HepG2 (cell line): ENCODE measurements around the gene ZNF804A. TPM values are rescaled to one million over a fixed set of nuclear protein-coding genes. Genes with fewer than 3 reads are reported as not detected.

ENCODE experiments used
- ATAC-seq: fragments of 200-7000 bp; cut with Tn5 transposase; 3 replicates; pipeline ENCODE4 v1.9.1; 2020; ENCODE audit warnings: mild to moderate bottlenecking, moderate library complexity
- BruUV-seq: library from RNA; stranded (reverse); fragments of 400-500 nt; replicated peaks from 2 replicates; lab custom pipeline; 2021; lab: Mats Ljungman, UMichigan
- CTCF ChIA-PET: fragments of 300-600 bp; formaldehyde crosslinking; extraction: SDS; loops from one replicate; lab custom pipeline; 2021; ENCODE audit warnings: low total read pairs, inconsistent platforms, low intra/inter-chr PET ratio; lab: Yijun Ruan, JAX
- POLR2A ChIA-PET: fragments of 350-600 bp; sonication (Branson Sonifier 250); formaldehyde crosslinking; loops from one replicate; lab custom pipeline; 2020; ENCODE audit warnings: antibody characterized with exemption, inconsistent platforms; lab: Yijun Ruan, JAX
- DNase-seq: peaks from one replicate; pipeline ENCODE4 v3.0.0-alpha.2; 2015; ENCODE audit warnings: low spot score
- FAIRE-seq: peaks from 3 replicates; lab custom pipeline; 2011; peaks lifted over from hg19 to GRCh38; lab: Jason Lieb, UNC
- H2AFZ ChIP-seq: one replicate; pipeline ENCODE4 v1.6.1; 2011; ENCODE audit warnings: low read length, inconsistent platforms
- H3K27ac ChIP-seq: fragments of 300-600 bp; 3 replicates; pipeline ENCODE4 v1.8.0; 2011; ENCODE audit warnings: mixed run types, mild to moderate bottlenecking, mixed read lengths, low read length, inconsistent platforms; ENCODE audit not compliant: insufficient read depth; ENCODE audit errors: extremely low read length
- H3K27me3 ChIP-seq, 2 experiments: fragments of 200-600 bp in 1 of 2; 2 replicates in 1 of 2; 3 replicates in 1 of 2; pipeline versions ENCODE4 v1.6.0 to v1.8.0; 2011; ENCODE audit warnings: low read length in 2 of 2, mild to moderate bottlenecking in 2 of 2, moderate library complexity in 2 of 2, inconsistent platforms in 1 of 2; ENCODE audit not compliant: insufficient read depth in 2 of 2, control insufficient read depth in 1 of 2
- H3K36me3 ChIP-seq, 2 experiments: fragments of 200-600 bp in 1 of 2; replicated peaks in 1 of 2; 2 replicates in 1 of 2; 3 replicates in 1 of 2; pipeline versions ENCODE4 v1.5.1 to v1.8.0; 2011; ENCODE audit warnings: low read length in 2 of 2, inconsistent platforms in 1 of 2; ENCODE audit not compliant: insufficient read depth in 2 of 2, control insufficient read depth in 1 of 2
- H3K4me1 ChIP-seq: 2 replicates; pipeline ENCODE4 v1.5.1; 2012; ENCODE audit warnings: low read length, inconsistent platforms; ENCODE audit not compliant: insufficient read depth
- H3K4me2 ChIP-seq: 2 replicates; pipeline ENCODE4 v1.6.0; 2011; ENCODE audit warnings: low read depth, low read length, inconsistent platforms
- H3K4me3 ChIP-seq, 3 experiments: fragments of 200-600 bp in 1 of 3; sonication (generic), shearing (Covaris generic) in 1 of 3; replicated peaks in 1 of 3; 2 replicates each; pipeline ENCODE4 v1.5.1; 2011 to 2016; ENCODE audit warnings: low read length in 3 of 3, inconsistent platforms in 2 of 3, low read depth in 2 of 3, mild to moderate bottlenecking in 2 of 3, control low read depth in 1 of 3, mixed read lengths in 1 of 3; ENCODE audit not compliant: insufficient read depth in 1 of 3
- H3K79me2 ChIP-seq: one replicate; pipeline ENCODE4 v1.6.1; 2011; ENCODE audit warnings: low read length, inconsistent platforms; ENCODE audit not compliant: insufficient read depth
- H3K9ac ChIP-seq: 2 replicates; pipeline ENCODE4 v1.6.0; 2011; ENCODE audit warnings: mild to moderate bottlenecking, low read depth, low read length, inconsistent platforms; ENCODE audit not compliant: insufficient read depth
- H3K9me3 ChIP-seq: 2 replicates; pipeline ENCODE4 v1.5.1; 2012; ENCODE audit warnings: mild to moderate bottlenecking, low read length
- H4K20me1 ChIP-seq: 2 replicates; pipeline ENCODE4 v1.6.0; 2011; ENCODE audit warnings: inconsistent platforms, mild to moderate bottlenecking, low read length, moderate library complexity; ENCODE audit not compliant: insufficient read depth
- JUN ChIP-seq: sonication (generic); formaldehyde crosslinking; IDR thresholded peaks from 2 replicates; pipeline ENCODE4 v1.4.0; 2020; ENCODE audit warnings: mild to moderate bottlenecking, missing genetic modification reagents
- RAD21 ChIP-seq: fragments of 450-650 bp; formaldehyde crosslinking; IDR thresholded peaks from 2 replicates; pipeline ENCODE4 v1.5.0; 2020; ENCODE audit warnings: mild to moderate bottlenecking
- SOX5 ChIP-seq: IDR thresholded peaks from 2 replicates; pipeline ENCODE4 v1.6.1; 2016; ENCODE audit warnings: borderline replicate concordance
- ZFP36 ChIP-seq: fragments of 150-350 bp; IDR thresholded peaks from 2 replicates; pipeline ENCODE4 v1.6.1; 2018; ENCODE audit warnings: borderline replicate concordance, low read length, low read depth; ENCODE audit not compliant: partially characterized antibody
- ZNF282 ChIP-seq: fragments of 450-650 bp; IDR thresholded peaks from 2 replicates; pipeline ENCODE4 v1.6.1; 2018; ENCODE audit not compliant: partially characterized antibody
- ZNF607 ChIP-seq: sonication (generic); formaldehyde crosslinking; IDR thresholded peaks from 2 replicates; pipeline ENCODE4 v1.5.1; 2020; ENCODE audit warnings: missing genetic modification reagents, mild to moderate bottlenecking, borderline replicate concordance
- WGBS: methylation state at CpG from one replicate; pipeline ENCODE4 v1.1.6; 2017; ENCODE audit warnings: low lambda C conversion rate; 5-methylcytosine and 5-hydroxymethylcytosine counted together
- in situ Hi-C: cut with HindIII; loops from 2 replicates; pipeline ENCODE4 v1.10.0; 2017; ENCODE audit warnings: low pct_unique_long_range_greater_than_20kb; ENCODE audit not compliant: extremely low pct_ligation_motif_present
- intact Hi-C: fragments of 100-400 bp; cut with micrococcal nuclease; formaldehyde crosslinking; loops from one replicate; pipeline ENCODE4 v1.10.0; 2022; ENCODE audit not compliant: unreplicated experiment
- polyA plus RNA-seq, 8 experiments: library from polyadenylated mRNA; depleted of rRNA in 3 of 8; stranded (reverse) in 7 of 8; unstranded in 1 of 8; fragments of >200 nt; fragmentation: Illumina TruSeq in 4 of 8; extraction: Trizol in 4 of 8; gene quantifications; 2 replicates each; pipeline versions ENCODE4 v1.2.1 to v1.2.3, GENCODE V29; 2011 to 2016; ENCODE audit warnings: low read depth in 4 of 8, missing spikeins in 1 of 8, mixed read lengths in 1 of 8; ENCODE audit not compliant: insufficient read depth in 1 of 8
- total RNA-seq, 5 experiments: library from RNA; depleted of rRNA; stranded (reverse); fragments of >200 nt; fragmentation: Illumina TruSeq; extraction: Trizol; gene quantifications; 2 replicates each; pipeline ENCODE4 v1.2.3, GENCODE V29; 2016; ENCODE audit warnings: low read depth in 1 of 5
- TF ChIP-seq, protein P1 (sequence below): sonication (generic); formaldehyde crosslinking; conservative IDR thresholded peaks from 2 replicates; pipeline ENCODE4 v1.4.0; 2020; ENCODE audit warnings: missing genetic modification reagents

ZNF804A gene
- total and polyA plus RNA-seq, 2 of the 13 experiments (the other 11 are each of a cell fraction or from before 2014, with no cell fraction given): 0.07 to 0.09 TPM

DNA sequence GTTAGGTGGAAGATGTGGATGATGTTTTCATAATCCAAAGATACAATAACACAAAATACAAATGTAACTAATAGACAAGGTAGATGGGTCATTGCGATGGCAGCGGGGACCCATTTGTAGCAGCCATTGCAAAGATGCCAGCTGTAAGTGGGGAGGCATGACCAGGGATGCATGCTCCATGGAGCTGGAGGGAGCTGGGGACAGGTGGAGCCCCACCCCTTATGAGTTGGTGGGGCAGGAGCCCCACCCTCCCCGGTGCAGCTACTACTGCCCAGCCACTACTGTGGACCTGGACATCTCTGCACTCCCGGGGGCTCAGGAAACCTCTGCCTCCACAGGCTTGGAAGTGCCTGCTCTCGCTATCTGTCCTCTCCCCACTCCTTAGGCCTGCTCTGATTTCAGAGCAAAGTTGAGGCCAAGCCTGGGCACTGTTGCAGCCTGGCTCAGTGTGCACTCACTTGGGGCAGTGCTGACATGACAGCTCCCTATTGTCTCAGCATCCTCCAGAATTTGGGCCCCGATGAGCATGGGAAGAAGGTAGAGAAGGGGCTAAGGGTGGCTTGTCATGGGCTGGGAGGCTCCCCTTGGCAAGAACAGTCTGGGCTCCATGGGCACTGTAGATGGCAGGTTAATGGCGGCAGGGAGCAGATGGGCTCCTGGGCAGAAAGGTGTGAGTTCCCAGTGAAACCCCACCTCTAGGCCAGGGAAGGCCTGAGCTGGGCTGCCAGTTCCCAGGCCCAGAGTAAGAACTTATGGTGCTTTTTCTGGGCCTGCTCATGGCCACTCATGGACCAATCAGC is 81.1 kb downstream of the ZNF804A start (continued):
- no peak for TF ChIP-seq RAD21 (CRISPR knock-in tag)
- TF ChIP-seq SOX5 (CRISPR knock-in tag): no peak

DNA sequence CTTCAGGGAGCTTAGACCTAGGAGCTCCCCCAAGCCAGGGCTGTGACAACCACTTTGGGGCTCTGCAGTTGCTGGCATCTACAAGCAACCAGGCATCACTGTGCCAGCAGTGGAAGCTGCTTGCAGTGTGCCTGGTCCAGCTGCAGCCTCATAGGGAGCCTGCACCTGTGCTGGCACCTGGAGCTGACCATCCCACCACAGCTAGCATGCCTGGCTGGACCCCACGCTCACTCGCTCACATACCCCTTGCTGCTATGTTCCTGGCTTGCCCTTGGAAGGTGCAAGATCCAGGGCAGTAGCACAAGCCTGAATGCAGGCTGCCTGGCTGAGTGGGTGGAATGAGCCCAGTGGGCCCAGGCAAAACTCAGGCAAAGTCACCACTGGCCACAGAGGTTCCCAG is 82.5 kb downstream of the ZNF804A start:
- ATAC-seq: no peak
- H3K36me3 ChIP-seq: no peaks in the 10 kb centered on the region
- no peaks in the 10 kb centered on the region for H4K20me1 ChIP-seq
- TF ChIP-seq JUN (CRISPR knock-in tag) (no peak), ZNF607 (CRISPR knock-in tag) (no peak), ZFP36 (no peak), ZNF282 (no peak)
- TF ChIP-seq, protein P1, sequence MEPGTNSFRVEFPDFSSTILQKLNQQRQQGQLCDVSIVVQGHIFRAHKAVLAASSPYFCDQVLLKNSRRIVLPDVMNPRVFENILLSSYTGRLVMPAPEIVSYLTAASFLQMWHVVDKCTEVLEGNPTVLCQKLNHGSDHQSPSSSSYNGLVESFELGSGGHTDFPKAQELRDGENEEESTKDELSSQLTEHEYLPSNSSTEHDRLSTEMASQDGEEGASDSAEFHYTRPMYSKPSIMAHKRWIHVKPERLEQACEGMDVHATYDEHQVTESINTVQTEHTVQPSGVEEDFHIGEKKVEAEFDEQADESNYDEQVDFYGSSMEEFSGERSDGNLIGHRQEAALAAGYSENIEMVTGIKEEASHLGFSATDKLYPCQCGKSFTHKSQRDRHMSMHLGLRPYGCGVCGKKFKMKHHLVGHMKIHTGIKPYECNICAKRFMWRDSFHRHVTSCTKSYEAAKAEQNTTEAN (CRISPR knock-in tag): no peak
- TF ChIP-seq, all 625 proteins: peak for 0
- Histone ChIP-seq H3K4me1 (no peaks in the 10 kb centered on the region), H3K27ac (no peak overlapping the region), H3K4me2 (no peak overlapping the region), H3K4me3 (no peak overlapping the region), H2AFZ (no peak overlapping the region), H3K9me3 (no peaks in the 10 kb centered on the region), H3K27me3 (no peaks in the 10 kb centered on the region), H3K9ac (no peak overlapping the region), H3K79me2 (no peaks in the 10 kb centered on the region)
- BruUV-seq: no TSS peak
- in situ Hi-C loops (no loop called here), intact Hi-C loops (no loop called here)
- no peak for DNase-seq
- ChIA-PET POLR2A (no interaction called here), CTCF (no interaction called here)
- no peak for FAIRE-seq
- 38% methylated on average over 2 of the region's 2 CpGs for WGBS
